DND-41 (cell line): Measurements from ENCODE around the gene COL4A5.

ENCODE experiments used
- CTCF ChIP-seq: IDR thresholded peaks from 2 replicates; pipeline ENCODE4 v1.5.1; 2012; ENCODE audit warnings: borderline replicate concordance, low read length, moderate library complexity, mild to moderate bottlenecking; ENCODE audit not compliant: poor library complexity, severe bottlenecking; ENCODE audit errors: extremely low read depth
- EZH2 ChIP-seq: IDR thresholded peaks from 3 replicates; pipeline ENCODE4 v1.6.1; 2012; ENCODE audit warnings: borderline replicate concordance, low read depth, mild to moderate bottlenecking, moderate library complexity, low read length, inconsistent platforms; ENCODE audit not compliant: severe bottlenecking

GRCh38 chrX:108726748-108727147 is 287.1 kb downstream of the COL4A5 start:
- TF ChIP-seq EZH2 (no peak), CTCF (no peak)
